CD14-positive monocyte (primary cell): ENCODE measurements around the gene STARD7. TPM values are rescaled to one million over a fixed set of nuclear protein-coding genes. Genes with fewer than 3 reads are reported as not detected.

Experiments
- DNase-seq, 3 donors: peaks; one replicate each; pipeline ENCODE4 v3.0.0-alpha.2; 2011 to 2022
- H2AFZ ChIP-seq: 2 replicates; pipeline ENCODE4 v1.6.0; 2012; ENCODE audit warnings: mild to moderate bottlenecking, low read depth, low read length, inconsistent platforms; ENCODE audit not compliant: insufficient read depth, poor library complexity, severe bottlenecking
- H3K27ac ChIP-seq, 2 donors: 1 replicate in 1 of 2; 2 replicates in 1 of 2; pipeline ENCODE4 v1.5.1; 2012 to 2013; ENCODE audit warnings: low read length in 2 of 2, control low read depth in 1 of 2, inconsistent platforms in 1 of 2, low read depth in 1 of 2, mild to moderate bottlenecking in 1 of 2
- H3K27me3 ChIP-seq, 2 donors: one replicate each; pipeline versions ENCODE4 v1.6.0 to v1.6.1; 2011 to 2013; ENCODE audit warnings: low read length in 2 of 2; ENCODE audit not compliant: control insufficient read depth in 2 of 2, insufficient read depth in 2 of 2
- H3K36me3 ChIP-seq, 2 donors: replicated peaks in 1 of 2; 1 replicate in 1 of 2; 2 replicates in 1 of 2; pipeline versions ENCODE4 v1.5.1 to v1.6.1; 2012 to 2013; ENCODE audit warnings: low read length in 2 of 2, control low read depth in 1 of 2, inconsistent platforms in 1 of 2, mild to moderate bottlenecking in 1 of 2; ENCODE audit not compliant: insufficient read depth in 2 of 2, control insufficient read depth in 1 of 2
- H3K4me1 ChIP-seq, 2 donors: 1 replicate in 1 of 2; 2 replicates in 1 of 2; pipeline versions ENCODE4 v1.5.1 to v1.6.1; 2012 to 2013; ENCODE audit warnings: low read length in 2 of 2, control low read depth in 1 of 2, inconsistent platforms in 1 of 2, mild to moderate bottlenecking in 1 of 2, moderate library complexity in 1 of 2; ENCODE audit not compliant: insufficient read depth in 2 of 2, control insufficient read depth in 1 of 2
- H3K4me2 ChIP-seq: replicated peaks from 2 replicates; pipeline ENCODE3; 2012; ENCODE audit warnings: low read length, moderate library complexity, mild to moderate bottlenecking; ENCODE audit not compliant: poor library complexity, severe bottlenecking; ENCODE audit errors: extremely low read depth
- H3K4me3 ChIP-seq, 3 experiments: fragments of 200-600 bp in 1 of 3; sonication (generic) in 1 of 3; replicated peaks in 1 of 3; 1 replicate in 2 of 3; 2 replicates in 1 of 3; pipeline ENCODE4 v1.5.1; 2011 to 2013; ENCODE audit warnings: low read length in 3 of 3, mild to moderate bottlenecking in 3 of 3, control low read depth in 2 of 3, low read depth in 2 of 3, inconsistent platforms in 1 of 3, moderate library complexity in 1 of 3
- H3K79me2 ChIP-seq: 2 replicates; pipeline ENCODE4 v1.6.0; 2012; ENCODE audit warnings: mild to moderate bottlenecking, control low read depth, inconsistent platforms, low read length, moderate library complexity; ENCODE audit not compliant: insufficient read depth
- H3K9ac ChIP-seq: 2 replicates; pipeline ENCODE4 v1.6.0; 2017; ENCODE audit warnings: low read length, mild to moderate bottlenecking; ENCODE audit not compliant: insufficient read depth, poor library complexity, severe bottlenecking
- H3K9me3 ChIP-seq, 2 donors: replicated peaks in 1 of 2; 1 replicate in 1 of 2; 2 replicates in 1 of 2; pipeline versions ENCODE4 v1.5.1 to v1.6.1; 2012 to 2013; ENCODE audit warnings: low read length in 2 of 2, control low read depth in 1 of 2; ENCODE audit not compliant: control insufficient read depth in 1 of 2, insufficient read depth in 1 of 2
- H4K20me1 ChIP-seq: 2 replicates; pipeline ENCODE4 v1.6.0; 2012; ENCODE audit warnings: mild to moderate bottlenecking, low read length, control low read depth, moderate library complexity; ENCODE audit not compliant: insufficient read depth
- H3K27ac Mint-ChIP-seq, 7 donors: one replicate each; pipeline ENCODE4 v1.8.0; 2020; ENCODE audit warnings: mild to moderate bottlenecking in 7 of 7, mixed read lengths in 7 of 7, moderate library complexity in 6 of 7, inconsistent platforms in 2 of 7
- H3K27me3 Mint-ChIP-seq, 3 donors: one replicate each; pipeline ENCODE4 v1.8.0; 2021 to 2022; ENCODE audit warnings: low read depth in 3 of 3, mild to moderate bottlenecking in 3 of 3, mixed read lengths in 3 of 3, moderate library complexity in 3 of 3, inconsistent platforms in 1 of 3
- H3K36me3 Mint-ChIP-seq, 2 donors: one replicate each; pipeline ENCODE4 v1.8.0; 2020; ENCODE audit warnings: mixed read lengths in 2 of 2, inconsistent platforms in 1 of 2, mild to moderate bottlenecking in 1 of 2
- H3K4me1 Mint-ChIP-seq: one replicate; pipeline ENCODE4 v1.8.0; 2020; ENCODE audit warnings: mild to moderate bottlenecking, mixed read lengths
- H3K4me3 Mint-ChIP-seq, 2 donors: one replicate each; pipeline ENCODE4 v1.8.0; 2020; ENCODE audit warnings: mild to moderate bottlenecking in 2 of 2, mixed read lengths in 2 of 2, moderate library complexity in 1 of 2
- H3K9me3 Mint-ChIP-seq, 7 donors: one replicate each; pipeline ENCODE4 v1.8.0; 2020 to 2022; ENCODE audit warnings: mixed read lengths in 7 of 7, mild to moderate bottlenecking in 6 of 7, moderate library complexity in 6 of 7, inconsistent platforms in 2 of 7
- CTCF ChIP-seq: fragments of 200-600 bp; IDR thresholded peaks from one replicate; pipeline ENCODE4 v1.8.0; 2022; ENCODE audit warnings: antibody characterized with exemption, mild to moderate bottlenecking
- WGBS: methylation state at CpG from one replicate; pipeline ENCODE4 v1.1.5; 2013; ENCODE audit warnings: missing lambda C conversion rate; ENCODE audit not compliant: insufficient coverage; 5-methylcytosine and 5-hydroxymethylcytosine counted together
- intact Hi-C, 2 donors: fragments of 100-400 bp; cut with micrococcal nuclease; formaldehyde crosslinking; loops; one replicate each; pipeline versions ENCODE4 v1.15.0 to v1.15.1; 2023
- polyA plus RNA-seq, 3 donors: library from polyadenylated mRNA; depleted of rRNA in 1 of 3; unstranded in 2 of 3; stranded (reverse) in 1 of 3; fragments of 300-500 nt in 2 of 3; fragments of >200 nt in 1 of 3; fragmentation: Illumina TruSeq in 2 of 3; gene quantifications; 1 replicate in 2 of 3; 2 replicates in 1 of 3; pipeline ENCODE4 v1.2.3, GENCODE V29; 2012 to 2021

STARD7 gene
- polyA plus RNA-seq, 3 donors: 38.0 to 179 (median 172) TPM

- Histone ChIP-seq H3K27me3 (no peaks in the 10 kb centered on the region), H3K4me1 (no peaks in the 10 kb centered on the region), H3K4me3 (no peak overlapping the region), H3K9me3 (no peaks in the 10 kb centered on the region), H3K4me2 (no peak overlapping the region), H2AFZ (no peak overlapping the region), H3K9ac (no peak overlapping the region), H3K79me2 (no peaks in the 10 kb centered on the region), H3K36me3 (peaks cover 11 to 14% of the 10 kb centered on the region in 2 donors), H3K27ac (no peak overlapping the region), H4K20me1 (no peaks in the 10 kb centered on the region)
- Mint-ChIP-seq H3K36me3 (peaks cover 11 to 17% of the 10 kb centered on the region in 2 donors), H3K9me3 (peaks cover 0 to 2% (median 0%) of the 10 kb centered on the region in 7 donors), H3K4me1 (peaks cover 3% of the 10 kb centered on the region), H3K27me3 (peaks cover 0 to 4% (median 2%) of the 10 kb centered on the region in 3 donors), H3K27ac (peak overlapping the region in 2 of 7 donors; percentile 18 to 31), H3K4me3 (no peak overlapping the region)
- no peak for TF ChIP-seq CTCF
- intact Hi-C loops: no loop called here
- WGBS: 100% methylated on average over 1 of the region's 1 CpG
- DNase-seq: no peak
Observed at GRCh38 chr2:96180002-96180401, 28.6 kb downstream of the STARD7 start.

GRCh38 chr2:96176661-96177060 lies 32.0 kb downstream of the STARD7 start:
- Mint-ChIP-seq H3K9me3 (no peaks in the 10 kb centered on the region), H3K36me3 (no peaks in the 10 kb centered on the region), H3K4me1 (peaks cover 5% of the 10 kb centered on the region), H3K27ac (no peak overlapping the region), H3K4me3 (no peak overlapping the region), H3K27me3 (peaks cover 0 to 6% (median 2%) of the 10 kb centered on the region in 3 donors)
- no peaks in the 10 kb centered on the region for H3K9me3 ChIP-seq
- no peak overlapping the region for H2AFZ ChIP-seq
- WGBS: 100% methylated on average over 1 of the region's 4 CpGs
- no peak overlapping the region for H3K4me2 ChIP-seq
- DNase-seq: no peak
- no peaks in the 10 kb centered on the region for H3K36me3 ChIP-seq
- no peak overlapping the region for H3K9ac ChIP-seq
- no peak overlapping the region for H3K4me3 ChIP-seq
- no peaks in the 10 kb centered on the region for H4K20me1 ChIP-seq
- no peak overlapping the region for H3K27ac ChIP-seq
- H3K27me3 ChIP-seq: no peaks in the 10 kb centered on the region
- intact Hi-C loops: loop anchor here in 1 of 2 donors (10.0 kb wide), 3 partner anchors 62 to 182 kb away; partner anchors contain the start of genes ADRA2B and ANKRD36C
- no peak for TF ChIP-seq CTCF
- no peaks in the 10 kb centered on the region for H3K79me2 ChIP-seq
- H3K4me1 ChIP-seq: no peaks in the 10 kb centered on the region
